ENCODE results near the gene GADD45A. TPM values are rescaled to one million over a fixed set of nuclear protein-coding genes. Genes with fewer than 3 reads are reported as not detected.

The GADD45A gene
- total RNA-seq, 1 donor from 2014 or later, result 162 TPM

GRCh38 chr1:67723620-67724019 lies 38.6 kb downstream of the GADD45A start:
- Histone ChIP-seq H3K27ac (ENCODE audit: low read depth, low read length) (peak overlapping the region; percentile 73), H3K4me3 (ENCODE audit: insufficient read depth, low read depth, low read length) (peak overlapping the region; percentile 6), H3K4me1 (ENCODE audit: insufficient read depth, low read length) (peaks cover 52% of the 10 kb centered on the region), H3K4me2 (ENCODE audit: low read length) (peak overlapping the region; percentile 70), H2AFZ (ENCODE audit: low read depth, low read length) (no peak overlapping the region), H3K36me3 (ENCODE audit: insufficient read depth, low read length) (peaks cover 4% of the 10 kb centered on the region), H3K9ac (ENCODE audit: low read length) (peak overlapping the region; percentile 62), H4K20me1 (ENCODE audit: insufficient read depth, low read length) (peaks cover 43% of the 10 kb centered on the region), H3K27me3 (ENCODE audit: insufficient read depth, low read length) (no peaks in the 10 kb centered on the region), H3K79me2 (ENCODE audit: insufficient read depth, low read length) (peaks cover 75% of the 10 kb centered on the region), H3K9me3 (ENCODE audit: insufficient read depth, low read depth, low read length) (no peaks in the 10 kb centered on the region)
- FAIRE-seq, result no peak
- no peak overlapping the region for H3K27ac Mint-ChIP-seq (ENCODE audit: unreplicated experiment)
- peaks cover 11% of the 10 kb centered on the region for H3K36me3 Mint-ChIP-seq (ENCODE audit: low read depth, unreplicated experiment)
- peaks cover 26% of the 10 kb centered on the region for H3K4me1 Mint-ChIP-seq (ENCODE audit: low read depth, unreplicated experiment)
- no peak overlapping the region for H3K4me3 Mint-ChIP-seq (ENCODE audit: unreplicated experiment)
- peak; percentile 85 for DNase-seq (ENCODE audit: low read depth)
- TF ChIP-seq EZH2 (IDR thresholded peaks at IDR 0.05; ENCODE audit: insufficient read depth, low read length) (no peak), CTCF (IDR thresholded peaks at IDR 0.05; ENCODE audit: insufficient read depth, low read depth, low read length) (no peak)
- H3K9me3 Mint-ChIP-seq (ENCODE audit: unreplicated experiment), result no peaks in the 10 kb centered on the region
- H3K27me3 Mint-ChIP-seq (ENCODE audit: low read depth, unreplicated experiment), result no peaks in the 10 kb centered on the region

- Histone ChIP-seq H3K4me3 (ENCODE audit: insufficient read depth, low read depth, low read length) (no peak overlapping the region), H3K9ac (ENCODE audit: low read length) (no peak overlapping the region), H3K9me3 (ENCODE audit: insufficient read depth, low read depth, low read length) (no peaks in the 10 kb centered on the region), H2AFZ (ENCODE audit: low read depth, low read length) (no peak overlapping the region), H3K79me2 (ENCODE audit: insufficient read depth, low read length) (peaks cover 75% of the 10 kb centered on the region), H3K4me2 (ENCODE audit: low read length) (peak overlapping the region; percentile 37), H4K20me1 (ENCODE audit: insufficient read depth, low read length) (peaks cover 39% of the 10 kb centered on the region), H3K27ac (ENCODE audit: low read depth, low read length) (peak overlapping the region; percentile 73), H3K27me3 (ENCODE audit: insufficient read depth, low read length) (no peaks in the 10 kb centered on the region), H3K4me1 (ENCODE audit: insufficient read depth, low read length) (peaks cover 52% of the 10 kb centered on the region), H3K36me3 (ENCODE audit: insufficient read depth, low read length) (peaks cover 6% of the 10 kb centered on the region)
- Mint-ChIP-seq H3K36me3 (ENCODE audit: low read depth, unreplicated experiment) (peaks cover 14% of the 10 kb centered on the region), H3K9me3 (ENCODE audit: unreplicated experiment) (no peaks in the 10 kb centered on the region), H3K4me1 (ENCODE audit: low read depth, unreplicated experiment) (peaks cover 29% of the 10 kb centered on the region), H3K4me3 (ENCODE audit: unreplicated experiment) (no peak overlapping the region), H3K27me3 (ENCODE audit: low read depth, unreplicated experiment) (no peaks in the 10 kb centered on the region), H3K27ac (ENCODE audit: unreplicated experiment) (peak overlapping the region; percentile 63)
- TF ChIP-seq CTCF (IDR thresholded peaks at IDR 0.05; ENCODE audit: insufficient read depth, low read depth, low read length) (no peak), EZH2 (IDR thresholded peaks at IDR 0.05; ENCODE audit: insufficient read depth, low read length) (no peak)
- FAIRE-seq (peak; percentile 50), DNase-seq (ENCODE audit: low read depth) (peak; percentile 96)
Observed at GRCh38 chr1:67724928-67725560, 40.0 kb downstream of the GADD45A start.

- Histone ChIP-seq H3K9ac (ENCODE audit: low read length) (no peak overlapping the region), H3K9me3 (ENCODE audit: insufficient read depth, low read depth, low read length) (no peaks in the 10 kb centered on the region), H3K4me2 (ENCODE audit: low read length) (peak overlapping the region; percentile 26), H3K27me3 (ENCODE audit: insufficient read depth, low read length) (no peaks in the 10 kb centered on the region), H4K20me1 (ENCODE audit: insufficient read depth, low read length) (peaks cover 36% of the 10 kb centered on the region), H3K79me2 (ENCODE audit: insufficient read depth, low read length) (peaks cover 68% of the 10 kb centered on the region), H3K4me3 (ENCODE audit: insufficient read depth, low read depth, low read length) (no peak overlapping the region), H2AFZ (ENCODE audit: low read depth, low read length) (no peak overlapping the region), H3K36me3 (ENCODE audit: insufficient read depth, low read length) (peaks cover 7% of the 10 kb centered on the region), H3K4me1 (ENCODE audit: insufficient read depth, low read length) (peaks cover 52% of the 10 kb centered on the region), H3K27ac (ENCODE audit: low read depth, low read length) (peak overlapping the region; percentile 73)
- Mint-ChIP-seq H3K27ac (ENCODE audit: unreplicated experiment) (no peak overlapping the region), H3K36me3 (ENCODE audit: low read depth, unreplicated experiment) (peaks cover 15% of the 10 kb centered on the region), H3K9me3 (ENCODE audit: unreplicated experiment) (no peaks in the 10 kb centered on the region), H3K4me1 (ENCODE audit: low read depth, unreplicated experiment) (peaks cover 34% of the 10 kb centered on the region), H3K27me3 (ENCODE audit: low read depth, unreplicated experiment) (no peaks in the 10 kb centered on the region), H3K4me3 (ENCODE audit: unreplicated experiment) (no peak overlapping the region)
- FAIRE-seq, result peak; percentile 55
- TF ChIP-seq CTCF (IDR thresholded peaks at IDR 0.05; ENCODE audit: insufficient read depth, low read depth, low read length), result no peak
- no peak for DNase-seq (ENCODE audit: low read depth)
Observed at GRCh38 chr1:67726224-67726623, 41.2 kb downstream of the GADD45A start.
